Neural progenitor cell (in vitro differentiated cells): ENCODE results near the gene TOP2A.

Source experiments
- EZH2 ChIP-seq: fragments of 200-600 bp; sonication (generic); IDR thresholded peaks from 2 replicates; pipeline ENCODE4 v1.6.1; 2017; ENCODE audit warnings: antibody characterized with exemption, mild to moderate bottlenecking, moderate library complexity
- EZH2phosphoT487 ChIP-seq: fragments of 200-600 bp; sonication (generic); IDR thresholded peaks from 2 replicates; pipeline ENCODE4 v1.6.1; 2017; ENCODE audit warnings: antibody characterized with exemption
- TF ChIP-seq, protein P1 (sequence below): fragments of 200-600 bp; sonication (generic); IDR thresholded peaks from 2 replicates; pipeline ENCODE4 v1.5.1; 2017; ENCODE audit warnings: antibody characterized with exemption, mild to moderate bottlenecking

DNA sequence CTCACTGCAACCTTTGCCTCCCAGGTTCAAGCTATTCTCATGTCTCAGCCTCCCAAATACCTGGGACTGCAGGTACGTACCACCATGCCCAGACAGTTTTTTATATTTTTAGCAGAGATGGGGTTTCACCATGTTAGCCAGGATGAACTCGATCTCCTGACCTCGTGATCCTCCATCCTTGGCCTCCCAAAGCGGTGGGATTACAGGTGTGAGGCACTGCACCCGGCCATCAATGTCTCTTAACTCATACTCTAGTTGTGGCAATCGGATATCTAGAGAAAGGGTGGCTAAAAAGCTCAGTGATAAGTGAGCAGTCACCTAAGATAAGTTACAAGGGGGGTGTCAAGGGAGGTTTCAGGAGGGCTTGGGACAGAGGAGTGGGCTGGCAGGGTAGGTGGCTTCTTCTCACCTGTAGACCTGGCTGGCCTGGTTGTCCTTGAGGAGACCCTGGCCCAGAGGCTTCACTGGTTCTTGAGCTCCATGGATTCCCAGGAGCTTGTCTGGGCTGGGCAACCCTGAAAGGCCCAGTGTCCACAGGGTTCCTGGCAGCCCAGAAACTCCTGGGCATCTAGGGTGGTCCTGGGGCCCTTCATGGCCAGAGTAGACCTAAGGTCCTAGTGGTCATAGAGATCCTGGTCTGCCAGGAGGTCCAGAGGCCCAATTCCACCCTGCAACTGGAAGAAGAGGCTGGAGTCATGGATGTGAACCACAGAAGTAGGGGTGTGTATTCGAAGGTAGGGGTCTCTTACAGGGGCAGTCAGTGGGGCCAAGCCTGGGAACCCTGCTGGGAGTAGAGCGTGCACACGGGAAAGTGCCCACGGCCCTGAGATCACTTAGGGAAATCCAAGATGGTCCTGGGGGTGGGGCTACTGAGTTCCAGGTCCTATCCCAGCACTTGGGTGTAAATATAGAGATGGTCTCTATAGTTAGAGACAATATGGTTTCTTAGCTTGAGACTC lies 12.9 kb upstream of the TOP2A start:
- TF ChIP-seq, protein P1, sequence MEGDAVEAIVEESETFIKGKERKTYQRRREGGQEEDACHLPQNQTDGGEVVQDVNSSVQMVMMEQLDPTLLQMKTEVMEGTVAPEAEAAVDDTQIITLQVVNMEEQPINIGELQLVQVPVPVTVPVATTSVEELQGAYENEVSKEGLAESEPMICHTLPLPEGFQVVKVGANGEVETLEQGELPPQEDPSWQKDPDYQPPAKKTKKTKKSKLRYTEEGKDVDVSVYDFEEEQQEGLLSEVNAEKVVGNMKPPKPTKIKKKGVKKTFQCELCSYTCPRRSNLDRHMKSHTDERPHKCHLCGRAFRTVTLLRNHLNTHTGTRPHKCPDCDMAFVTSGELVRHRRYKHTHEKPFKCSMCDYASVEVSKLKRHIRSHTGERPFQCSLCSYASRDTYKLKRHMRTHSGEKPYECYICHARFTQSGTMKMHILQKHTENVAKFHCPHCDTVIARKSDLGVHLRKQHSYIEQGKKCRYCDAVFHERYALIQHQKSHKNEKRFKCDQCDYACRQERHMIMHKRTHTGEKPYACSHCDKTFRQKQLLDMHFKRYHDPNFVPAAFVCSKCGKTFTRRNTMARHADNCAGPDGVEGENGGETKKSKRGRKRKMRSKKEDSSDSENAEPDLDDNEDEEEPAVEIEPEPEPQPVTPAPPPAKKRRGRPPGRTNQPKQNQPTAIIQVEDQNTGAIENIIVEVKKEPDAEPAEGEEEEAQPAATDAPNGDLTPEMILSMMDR = no peak
- no peak for TF ChIP-seq EZH2
- TF ChIP-seq EZH2phosphoT487 = no peak
